HEK293 (cell line): ENCODE results near the gene LHFPL3.

Experiments used
- CTCF ChIP-seq: fragments of 450-650 bp; formaldehyde crosslinking; IDR thresholded peaks from 2 replicates; pipeline ENCODE4 v1.5.1; 2016; ENCODE audit warnings: missing biosample characterization, missing genetic modification characterization
- IKZF3 ChIP-seq: fragments of 450-650 bp; IDR thresholded peaks from 2 replicates; pipeline ENCODE4 v1.5.0; 2018; ENCODE audit warnings: missing biosample characterization, mild to moderate bottlenecking, missing genetic modification characterization, moderate library complexity
- SALL2 ChIP-seq: fragments of 450-650 bp; formaldehyde crosslinking; IDR thresholded peaks from 2 replicates; pipeline ENCODE4 v1.5.0; 2017; ENCODE audit warnings: missing biosample characterization, mild to moderate bottlenecking, missing genetic modification characterization, borderline replicate concordance
- ZNF175 ChIP-seq: fragments of 450-650 bp; formaldehyde crosslinking; IDR thresholded peaks from 2 replicates; pipeline ENCODE4 v1.5.1; 2016; ENCODE audit warnings: missing biosample characterization, missing genetic modification characterization
- ZNF501 ChIP-seq: fragments of 450-650 bp; formaldehyde crosslinking; IDR thresholded peaks from 2 replicates; pipeline ENCODE4 v1.5.1; 2016; ENCODE audit warnings: missing biosample characterization, missing genetic modification characterization
- ZNF571 ChIP-seq: fragments of 450-650 bp; formaldehyde crosslinking; IDR thresholded peaks from 2 replicates; pipeline ENCODE4 v1.5.0; 2017; ENCODE audit warnings: missing biosample characterization, missing genetic modification characterization

- TF ChIP-seq CTCF (tag by site-specific recombination): no peak
- TF ChIP-seq ZNF501 (tag by site-specific recombination): no peak
- TF ChIP-seq ZNF175: no peak
- no peak for TF ChIP-seq SALL2
- TF ChIP-seq ZNF571: no peak
- TF ChIP-seq IKZF3: no peak
These were observed 30.2 kb downstream of the LHFPL3 start for GRCh38 chr7:104358446-104359132.
